ENCODE results near the gene TPP1.

- TF ChIP-seq CTCF (IDR thresholded peaks at IDR 0.05; ENCODE audit: low read length): no peak
- no peak for TF ChIP-seq EZH2phosphoT487 (IDR thresholded peaks at IDR 0.05; ENCODE audit: low read length)
Observed at GRCh38 chr11:6566704-6567370, 52.4 kb downstream of the TPP1 start.
